Stimulated activated naive CD8-positive, alpha-beta T cell treated with anti-CD3 and anti-CD28 coated beads, Interleukin-15, Interleukin-2, amounts not matched to agents 100 ng/mL and 50 ng/mL, for 24 hours (primary cell): ENCODE data around the gene CCDC169.
"Not testable (repeated sequence)": the region's sequence is repeated elsewhere in the genome, so short reads cannot be mapped to it uniquely, and the experiment has no call there.

Experiments used
- H3K27ac Mint-ChIP-seq: one replicate; pipeline ENCODE4 v1.8.0; 2021; ENCODE audit warnings: mild to moderate bottlenecking, mixed read lengths
- H3K27me3 Mint-ChIP-seq: one replicate; pipeline ENCODE4 v1.8.0; 2021; ENCODE audit warnings: mixed read lengths
- H3K36me3 Mint-ChIP-seq: one replicate; pipeline ENCODE4 v1.8.0; 2021; ENCODE audit warnings: low read depth, mixed read lengths
- H3K4me1 Mint-ChIP-seq: one replicate; pipeline ENCODE4 v1.8.0; 2021; ENCODE audit warnings: low read depth, mixed read lengths
- H3K4me3 Mint-ChIP-seq: one replicate; pipeline ENCODE4 v1.8.0; 2021; ENCODE audit warnings: mild to moderate bottlenecking, mixed read lengths
- H3K9me3 Mint-ChIP-seq: one replicate; pipeline ENCODE4 v1.8.0; 2021; ENCODE audit warnings: mixed read lengths

Gene CCDC169

GRCh38 chr13:36297366-36298338 is at the start of gene CCDC169:
CCDC169 (minus strand) TSS chr13:36297814; CDS start chr13:36297719, 95 bp downstream.
- H3K27ac Mint-ChIP-seq, result peak within 1 kb of the TSS; percentile 75

DNA sequence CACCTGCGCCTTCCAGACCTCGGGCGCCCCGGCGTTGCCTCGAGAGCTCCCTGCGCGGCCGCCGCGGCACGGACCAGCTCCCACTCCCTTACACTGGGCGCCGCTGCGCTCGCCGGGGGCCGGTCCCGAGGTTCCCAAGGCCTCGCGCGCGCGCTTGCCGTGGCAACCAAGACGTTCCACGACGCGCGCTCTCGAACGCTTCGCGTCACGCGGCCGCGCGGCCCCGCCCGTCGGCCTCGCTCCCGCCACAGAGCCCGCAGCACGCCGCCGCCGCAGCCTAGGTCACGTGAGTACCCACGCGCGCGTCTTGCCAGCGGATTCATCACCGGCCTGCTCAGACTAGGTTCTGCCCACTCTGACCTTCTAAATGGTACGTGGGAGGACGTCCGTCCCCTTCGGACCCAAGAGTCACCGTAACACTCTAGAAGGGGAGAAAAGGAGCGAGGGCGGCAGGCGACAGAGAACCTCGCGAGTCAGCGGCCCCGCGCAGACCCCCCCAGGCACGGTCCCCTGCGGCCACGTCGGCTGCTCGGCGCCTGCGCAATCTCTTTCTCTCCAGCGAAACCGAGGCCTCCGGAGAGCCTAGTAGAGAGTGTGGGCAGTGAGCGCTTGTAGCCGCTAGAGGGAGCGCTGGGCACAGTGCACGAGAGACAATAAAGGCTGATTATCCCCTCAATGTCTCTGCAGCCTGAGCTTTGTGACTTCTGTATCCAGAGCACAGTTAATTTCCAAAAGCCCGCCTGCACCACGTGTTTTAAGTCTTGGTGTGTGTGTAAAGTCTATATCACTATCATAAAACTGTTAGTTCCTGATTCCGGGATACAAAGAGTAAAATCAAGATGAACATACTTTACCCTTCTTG is 48.8 kb upstream of the CCDC169 start, which contains the start of gene SPART:
Gene SPART, minus strand, starts transcription at position 173 of the 862 bp plus-strand sequence. CDS start 10,564 bp downstream, outside the sequence.
- Mint-ChIP-seq H3K27me3 (no peaks in the 10 kb centered on the region), H3K9me3 (no peaks in the 10 kb centered on the region), H3K36me3 (no peaks in the 10 kb centered on the region), H3K4me3 (peak within 1 kb of the TSS; percentile 90), H3K4me1 (peaks cover 35% of the 10 kb centered on the region), H3K27ac (peak within 1 kb of the TSS; percentile 86)

More at GRCh38 chr13:36297366-36298338, at the start of gene CCDC169:
- Mint-ChIP-seq H3K4me3 (peak within 1 kb of the TSS; percentile 83), H3K9me3 (no peaks in the 10 kb centered on the region), H3K4me1 (peaks cover 21% of the 10 kb centered on the region), H3K27me3 (peaks cover 44% of the 10 kb centered on the region), H3K36me3 (no peaks in the 10 kb centered on the region)

- Mint-ChIP-seq H3K27ac (peak overlapping the region; percentile 86), H3K4me1 (peaks cover 40% of the 10 kb centered on the region), H3K36me3 (no peaks in the 10 kb centered on the region), H3K4me3 (peak overlapping the region; percentile 90), H3K27me3 (no peaks in the 10 kb centered on the region), H3K9me3 (no peaks in the 10 kb centered on the region)
These were observed 48.0 kb upstream of the CCDC169 start for GRCh38 chr13:36345438-36346221.

- peak overlapping the region; percentile 86 for H3K27ac Mint-ChIP-seq
These were observed 47.3 kb upstream of the CCDC169 start for GRCh38 chr13:36344886-36345437.

DNA sequence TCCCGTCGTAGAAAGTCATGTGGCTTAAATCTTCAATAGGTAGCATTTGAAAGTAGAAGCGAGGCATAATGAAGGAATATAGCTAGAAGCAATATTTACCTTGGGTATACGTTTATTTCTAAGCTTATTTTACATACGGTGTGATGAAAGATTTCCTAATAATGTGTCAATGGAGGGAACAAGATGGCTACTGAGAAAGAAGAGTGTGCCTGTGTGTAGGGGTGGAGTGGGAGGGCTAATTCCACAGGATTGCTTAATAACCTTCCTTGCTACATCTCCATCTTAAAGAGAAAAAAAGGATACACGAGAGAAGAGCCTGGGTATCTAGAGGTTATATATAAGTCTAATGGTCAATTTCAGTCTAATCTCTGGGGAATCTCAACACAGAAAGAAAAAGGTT is 46.6 kb upstream of the CCDC169 start:
- no peaks in the 10 kb centered on the region for H3K27me3 Mint-ChIP-seq
- no peaks in the 10 kb centered on the region for H3K36me3 Mint-ChIP-seq
- peaks cover 41% of the 10 kb centered on the region for H3K4me1 Mint-ChIP-seq
- peak overlapping the region; percentile 57 for H3K4me3 Mint-ChIP-seq
- no peaks in the 10 kb centered on the region for H3K9me3 Mint-ChIP-seq
- H3K27ac Mint-ChIP-seq, result no peak overlapping the region

More at GRCh38 chr13:36344886-36345437, 47.3 kb upstream of the CCDC169 start:
- peaks cover 41% of the 10 kb centered on the region for H3K4me1 Mint-ChIP-seq
- H3K9me3 Mint-ChIP-seq, result no peaks in the 10 kb centered on the region
- H3K27me3 Mint-ChIP-seq, result no peaks in the 10 kb centered on the region
- no peaks in the 10 kb centered on the region for H3K36me3 Mint-ChIP-seq
- peak overlapping the region; percentile 90 for H3K4me3 Mint-ChIP-seq

DNA sequence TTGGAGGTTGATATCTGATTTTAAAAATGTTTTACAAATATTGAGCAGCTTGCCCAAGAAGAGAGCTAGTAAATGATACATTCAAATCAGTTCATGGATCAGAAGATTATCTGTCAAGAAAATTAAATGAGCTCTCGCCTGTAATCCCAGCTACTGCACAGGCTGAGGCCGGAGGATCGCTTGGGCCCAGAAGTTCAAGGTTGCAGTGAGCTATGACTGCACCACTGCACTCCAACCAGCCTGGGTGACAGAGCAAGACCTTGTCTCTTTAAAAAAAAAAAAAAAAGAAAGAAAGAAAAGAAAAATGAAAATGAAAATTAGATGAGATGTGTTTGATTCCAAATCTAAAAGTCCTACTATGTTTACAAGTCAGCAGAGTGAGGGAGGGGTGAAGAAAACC is 46.2 kb upstream of the CCDC169 start:
- Mint-ChIP-seq H3K36me3 (peaks cover 4% of the 10 kb centered on the region), H3K4me1 (peaks cover 45% of the 10 kb centered on the region), H3K27me3 (no peaks in the 10 kb centered on the region), H3K4me3 (peak overlapping the region; percentile 57), H3K27ac (no peak overlapping the region), H3K9me3 (no peaks in the 10 kb centered on the region)

DNA sequence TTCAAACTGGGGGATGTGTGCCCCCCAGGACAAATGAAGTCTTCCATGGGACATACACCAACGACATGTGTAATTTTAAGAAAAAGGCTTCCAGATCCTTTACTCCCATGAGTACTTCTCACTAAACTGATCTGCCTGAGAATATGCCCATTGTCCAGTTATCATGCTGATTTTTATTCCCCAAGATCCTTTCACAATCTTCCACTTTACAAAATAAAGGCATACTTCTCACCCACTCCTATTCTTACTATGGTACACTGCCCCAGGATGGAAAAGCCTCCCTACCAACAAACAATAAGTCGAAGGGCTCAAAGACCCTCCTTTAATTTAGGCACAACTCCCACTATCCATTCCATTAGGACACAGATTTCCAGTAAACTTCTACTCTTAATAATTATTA is 45.1 kb upstream of the CCDC169 start:
- peaks cover 49% of the 10 kb centered on the region for H3K4me1 Mint-ChIP-seq
- H3K27ac Mint-ChIP-seq, result no peak overlapping the region
- H3K27me3 Mint-ChIP-seq, result no peaks in the 10 kb centered on the region
- H3K36me3 Mint-ChIP-seq, result peaks cover 5% of the 10 kb centered on the region
- H3K9me3 Mint-ChIP-seq, result no peaks in the 10 kb centered on the region
- no peak overlapping the region for H3K4me3 Mint-ChIP-seq

DNA sequence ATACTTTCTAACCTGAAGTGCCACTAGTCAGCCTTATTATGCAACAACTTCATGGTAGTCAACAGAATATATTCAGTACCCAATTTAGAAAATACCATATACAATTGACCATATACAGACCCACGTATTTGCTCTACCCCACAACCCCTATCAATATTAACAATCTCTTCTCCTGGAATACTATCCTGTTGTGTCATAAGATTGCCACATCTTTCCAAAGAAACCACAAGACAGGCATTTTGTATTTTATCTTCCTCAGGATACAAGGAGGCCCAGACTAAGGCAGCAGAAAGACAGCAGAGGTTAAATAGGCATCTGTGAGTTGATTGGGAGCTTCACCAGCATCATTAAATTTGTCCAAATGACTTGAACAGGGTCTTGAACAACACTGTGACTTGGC is 44.1 kb upstream of the CCDC169 start:
- Mint-ChIP-seq H3K27me3 (no peaks in the 10 kb centered on the region), H3K36me3 (peaks cover 8% of the 10 kb centered on the region), H3K9me3 (no peaks in the 10 kb centered on the region), H3K4me3 (no peak overlapping the region), H3K27ac (no peak overlapping the region), H3K4me1 (peaks cover 52% of the 10 kb centered on the region)

GRCh38 chr13:36339600-36340155 is 42.1 kb upstream of the CCDC169 start:
- H3K4me3 Mint-ChIP-seq, result no peak overlapping the region
- peaks cover 51% of the 10 kb centered on the region for H3K4me1 Mint-ChIP-seq
- no peak overlapping the region for H3K27ac Mint-ChIP-seq
- H3K9me3 Mint-ChIP-seq, result no peaks in the 10 kb centered on the region
- peaks cover 18% of the 10 kb centered on the region for H3K36me3 Mint-ChIP-seq
- H3K27me3 Mint-ChIP-seq, result no peaks in the 10 kb centered on the region

DNA sequence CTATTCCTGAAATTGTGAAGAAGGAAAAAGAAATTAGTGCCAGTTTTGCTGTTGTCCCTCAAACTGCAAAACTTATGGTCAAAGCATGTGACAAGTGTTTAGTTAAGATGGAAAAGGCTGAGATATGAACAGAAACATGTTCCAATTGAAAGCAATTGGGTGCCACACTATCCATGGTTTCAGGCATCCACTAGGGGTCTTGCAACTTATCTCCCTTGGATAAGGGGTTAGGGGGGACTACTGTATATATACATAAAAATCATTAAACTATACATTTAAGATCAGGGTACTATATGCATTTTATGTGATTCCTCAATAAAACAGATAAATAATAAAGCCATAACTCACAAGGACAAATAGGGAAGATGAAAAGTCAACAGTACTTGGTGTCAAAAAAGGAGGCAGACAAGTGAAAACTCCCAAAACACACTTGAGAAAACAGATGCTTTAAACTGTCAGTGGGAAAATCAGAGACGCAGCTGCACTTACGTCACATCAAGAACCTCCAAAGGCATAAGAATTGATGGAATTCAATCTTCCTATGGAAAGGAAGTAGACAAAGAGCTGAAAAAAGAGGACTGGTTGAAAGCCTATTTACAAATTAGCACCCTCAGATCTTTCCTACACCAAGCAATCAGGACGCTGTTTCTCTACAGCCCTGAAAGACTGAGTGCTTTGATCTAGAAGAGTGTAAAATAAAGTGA is 40.5 kb upstream of the CCDC169 start:
- no peaks in the 10 kb centered on the region for H3K27me3 Mint-ChIP-seq
- no peaks in the 10 kb centered on the region for H3K9me3 Mint-ChIP-seq
- H3K4me1 Mint-ChIP-seq, result peaks cover 53% of the 10 kb centered on the region
- H3K27ac Mint-ChIP-seq, result no peak overlapping the region
- H3K36me3 Mint-ChIP-seq, result peaks cover 26% of the 10 kb centered on the region
- no peak overlapping the region for H3K4me3 Mint-ChIP-seq

DNA sequence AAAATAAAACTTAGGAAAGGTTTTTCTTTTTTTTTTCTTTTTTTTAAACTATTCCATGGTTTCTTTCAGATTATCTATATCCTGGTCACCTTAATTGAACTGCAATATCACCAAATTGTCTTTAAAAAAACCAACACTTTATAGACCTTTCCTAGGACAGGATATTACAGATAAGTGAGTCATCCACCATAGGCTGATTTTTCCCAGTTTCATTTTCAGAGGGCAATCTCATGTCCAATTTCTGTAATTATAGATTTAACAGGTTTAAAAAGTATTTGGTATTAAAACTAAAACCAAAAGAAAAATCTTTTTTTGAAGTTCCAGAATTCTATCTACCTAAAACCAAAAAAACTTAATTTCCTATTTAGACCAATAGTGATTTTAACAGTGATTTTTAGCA is 35.4 kb upstream of the CCDC169 start:
- no peaks in the 10 kb centered on the region for H3K27me3 Mint-ChIP-seq
- peaks cover 41% of the 10 kb centered on the region for H3K4me1 Mint-ChIP-seq
- no peak overlapping the region for H3K27ac Mint-ChIP-seq
- H3K9me3 Mint-ChIP-seq, result no peaks in the 10 kb centered on the region
- H3K4me3 Mint-ChIP-seq, result no peak overlapping the region
- H3K36me3 Mint-ChIP-seq, result peaks cover 48% of the 10 kb centered on the region

GRCh38 chr13:36332255-36332654 is 34.6 kb upstream of the CCDC169 start:
- H3K27me3 Mint-ChIP-seq, H3K9me3 Mint-ChIP-seq, H3K27ac Mint-ChIP-seq, H3K4me3 Mint-ChIP-seq: not testable (repeated sequence)
- peaks cover 36% of the 10 kb centered on the region for H3K4me1 Mint-ChIP-seq
- H3K36me3 Mint-ChIP-seq, result peaks cover 52% of the 10 kb centered on the region

- no peak overlapping the region for H3K4me3 Mint-ChIP-seq
- no peaks in the 10 kb centered on the region for H3K27me3 Mint-ChIP-seq
- H3K4me1 Mint-ChIP-seq, result peaks cover 27% of the 10 kb centered on the region
- H3K9me3 Mint-ChIP-seq, result no peaks in the 10 kb centered on the region
- H3K27ac Mint-ChIP-seq, result no peak overlapping the region
- H3K36me3 Mint-ChIP-seq, result peaks cover 58% of the 10 kb centered on the region
These were observed 33.7 kb upstream of the CCDC169 start for GRCh38 chr13:36331280-36331679.
